Right cardiac atrium (tissue), 5 donors: ENCODE measurements around the gene LILRA5. TPM values are rescaled to one million over a fixed set of nuclear protein-coding genes. Genes with fewer than 3 reads are reported as not detected.
A peak's percentile ranks its signal among the peaks of the same experiment; 100 is the strongest.
"Not testable (repeated sequence)": the region's sequence is repeated elsewhere in the genome, so short reads cannot be mapped to it uniquely, and the experiment has no call there.

ENCODE experiments used
- ATAC-seq, 2 donors: fragments of 200-7000 bp; cut with Tn5 transposase; one replicate each; pipeline versions ENCODE4 v1.8.0 to v1.9.1; 2020; ENCODE audit warnings: moderate library complexity in 2 of 2, mild to moderate bottlenecking in 1 of 2
- DNase-seq, 3 donors: peaks; one replicate each; pipeline ENCODE4 v3.0.0-alpha.2; 2020
- H3K27ac ChIP-seq: one replicate; pipeline ENCODE4 v1.5.1; 2013; ENCODE audit warnings: mild to moderate bottlenecking, low read length, control low read depth, moderate library complexity
- H3K27me3 ChIP-seq: one replicate; pipeline ENCODE4 v1.6.1; 2013; ENCODE audit not compliant: control insufficient read depth, insufficient read depth
- H3K4me1 ChIP-seq: one replicate; pipeline ENCODE4 v1.6.1; 2013; ENCODE audit warnings: low read length; ENCODE audit not compliant: control insufficient read depth, insufficient read depth
- H3K4me3 ChIP-seq: one replicate; pipeline ENCODE4 v1.5.1; 2013; ENCODE audit warnings: low read length, control low read depth
- H3K9me3 ChIP-seq: one replicate; pipeline ENCODE4 v1.6.1; 2013; ENCODE audit warnings: low read length; ENCODE audit not compliant: control insufficient read depth
- WGBS: extraction: QIAGEN DNeasy Blood & Tissue Kit; methylation state at CpG from one replicate; pipeline ENCODE4 v1.1.7; 2013; 5-methylcytosine and 5-hydroxymethylcytosine counted together
- intact Hi-C, 4 donors: fragments of 100-400 bp; cut with DNase I; formaldehyde crosslinking; loops; one replicate each; pipeline versions ENCODE4 v1.11.0 to v1.14.0; 2022 to 2023
- polyA plus RNA-seq: library from polyadenylated mRNA; stranded (reverse); fragments of 200-250 nt; gene quantifications from one replicate; pipeline ENCODE4 v1.2.3, GENCODE V29; 2013
- total RNA-seq, 4 donors: library from RNA; stranded (reverse); fragmentation: NEBNext Ultra II Directional; extraction: Animal tissue kit (Norgen Biotek cat#: 25700); gene quantifications; one replicate each; pipeline ENCODE4 v1.2.1, GENCODE V29; 2021
- donor health status: healthy with polysubstance abuse.
- donor health status: DM: no; HTN: yes; CAD: no.
- donor health status: DM: no; HTN: no; CAD: no.
- donor health status: DM: no; HTN: yes; CAD: no; lungs with severe emphysema.
- donor health status: DM: yes; HTN: yes; CAD: no.

LILRA5 gene
- total and polyA plus RNA-seq, 5 donors, result 0.61 to 2.7 (median 2.2) TPM

GRCh38 chr19:54281007-54281728 is 31.8 kb downstream of the LILRA5 start, which contains the start of gene LILRB2:
TSS of gene LILRB2 (minus strand) at chr19:54281110. CDS start at chr19:54280496, 614 bp downstream.
- Histone ChIP-seq H3K27ac (no peak within 1 kb of the TSS), H3K9me3 (no peaks in the 10 kb centered on the region), H3K4me1 (no peaks in the 10 kb centered on the region), H3K4me3 (no peak within 1 kb of the TSS), H3K27me3 (no peaks in the 10 kb centered on the region)
- intact Hi-C loops, result no loop called here
- no peak for DNase-seq
- ATAC-seq, result peak in 1 of 2 donors; percentile 36
- 69% methylated on average over 12 of the region's 12 CpGs for WGBS

- DNase-seq, result peak in 1 of 3 donors; percentile 64
Observed at GRCh38 chr19:54280441-54280840, 32.5 kb downstream of the LILRA5 start.

GRCh38 chr19:54280025-54280424 is 32.9 kb downstream of the LILRA5 start:
- H3K4me1 ChIP-seq, H3K4me3 ChIP-seq, ATAC-seq, DNase-seq, H3K27me3 ChIP-seq, H3K27ac ChIP-seq, intact Hi-C loops, H3K9me3 ChIP-seq: not testable (repeated sequence)
- WGBS, result 41% methylated on average over 4 of the region's 4 CpGs

More at GRCh38 chr19:54280441-54280840, 32.5 kb downstream of the LILRA5 start:
- H3K27ac ChIP-seq, H3K4me1 ChIP-seq, H3K4me3 ChIP-seq, H3K9me3 ChIP-seq, intact Hi-C loops, H3K27me3 ChIP-seq: not testable (repeated sequence)
- WGBS, result 60% methylated on average over 10 of the region's 10 CpGs
- peak; percentile 32 to 60 for ATAC-seq

GRCh38 chr19:54279406-54279962 is 33.5 kb downstream of the LILRA5 start:
- no peaks in the 10 kb centered on the region for H3K27me3 ChIP-seq
- no peaks in the 10 kb centered on the region for H3K4me1 ChIP-seq
- no peak overlapping the region for H3K4me3 ChIP-seq
- intact Hi-C loops, result no loop called here
- H3K27ac ChIP-seq, result no peak overlapping the region
- 77% methylated on average over 18 of the region's 18 CpGs for WGBS
- ATAC-seq, result no peak
- H3K9me3 ChIP-seq, result no peaks in the 10 kb centered on the region
- DNase-seq, result no peak

GRCh38 chr19:54278571-54279195 is 34.3 kb downstream of the LILRA5 start:
- DNase-seq, ATAC-seq, intact Hi-C loops, H3K27ac ChIP-seq, H3K4me1 ChIP-seq, H3K9me3 ChIP-seq, H3K4me3 ChIP-seq, H3K27me3 ChIP-seq: not testable (repeated sequence)
- 68% methylated on average over 15 of the region's 15 CpGs for WGBS

GRCh38 chr19:54278056-54278455 is 34.9 kb downstream of the LILRA5 start:
- intact Hi-C loops, H3K4me3 ChIP-seq, DNase-seq, H3K4me1 ChIP-seq, ATAC-seq, H3K27ac ChIP-seq, H3K9me3 ChIP-seq, H3K27me3 ChIP-seq: not testable (repeated sequence)
- 77% methylated on average over 13 of the region's 13 CpGs for WGBS

GRCh38 chr19:54277111-54277615 is 35.8 kb downstream of the LILRA5 start:
- H3K27ac ChIP-seq, intact Hi-C loops, H3K4me1 ChIP-seq, H3K4me3 ChIP-seq, DNase-seq, H3K9me3 ChIP-seq, H3K27me3 ChIP-seq, ATAC-seq: not testable (repeated sequence)
- WGBS, result 72% methylated on average over 15 of the region's 15 CpGs

- no peak for DNase-seq
- 53% methylated on average over 9 of the region's 9 CpGs for WGBS
- Histone ChIP-seq H3K4me3 (no peak overlapping the region), H3K9me3 (no peaks in the 10 kb centered on the region), H3K27ac (no peak overlapping the region), H3K27me3 (no peaks in the 10 kb centered on the region), H3K4me1 (no peaks in the 10 kb centered on the region)
- no peak for ATAC-seq
- intact Hi-C loops, result no loop called here
Observed at GRCh38 chr19:54275951-54276350, 37.0 kb downstream of the LILRA5 start.

- H3K4me1 ChIP-seq, intact Hi-C loops, ATAC-seq, H3K9me3 ChIP-seq, H3K4me3 ChIP-seq, H3K27me3 ChIP-seq, DNase-seq, H3K27ac ChIP-seq: not testable (repeated sequence)
- WGBS, result 58% methylated on average over 9 of the region's 9 CpGs
Observed at GRCh38 chr19:54274516-54274915, 38.5 kb downstream of the LILRA5 start.

GRCh38 chr19:54273821-54274220 is 39.1 kb downstream of the LILRA5 start:
- no peak for ATAC-seq
- 70% methylated on average over 3 of the region's 3 CpGs for whole genome bisulfite sequencing
- no peak overlapping the region for H3K27ac ChIP-seq
- no peaks in the 10 kb centered on the region for H3K4me1 ChIP-seq
- DNase-seq, result no peak
- no peak overlapping the region for H3K4me3 ChIP-seq
- no peaks in the 10 kb centered on the region for H3K9me3 ChIP-seq
- intact Hi-C loops, result no loop called here
- no peaks in the 10 kb centered on the region for H3K27me3 ChIP-seq

- ATAC-seq, result peak in 1 of 2 donors; percentile 29
- H3K9me3 ChIP-seq, H3K27me3 ChIP-seq, DNase-seq, H3K27ac ChIP-seq, H3K4me1 ChIP-seq, intact Hi-C loops, H3K4me3 ChIP-seq: not testable (repeated sequence)
- WGBS, result 61% methylated on average over 5 of the region's 5 CpGs
Observed at GRCh38 chr19:54272181-54272580, 40.8 kb downstream of the LILRA5 start.
